ENCODE measurements around the gene PCSK5.
"Not testable (repeated sequence)": the region's sequence is repeated elsewhere in the genome, so short reads cannot be mapped to it uniquely, and the experiment has no call there.

Gene PCSK5

GRCh38 chr9:76020652-76021051 is 130.2 kb downstream of the PCSK5 start:
- no peak for DNase-seq

- DNase-seq = no peak
These were observed 131.8 kb downstream of the PCSK5 start for GRCh38 chr9:76022317-76022716.

DNA sequence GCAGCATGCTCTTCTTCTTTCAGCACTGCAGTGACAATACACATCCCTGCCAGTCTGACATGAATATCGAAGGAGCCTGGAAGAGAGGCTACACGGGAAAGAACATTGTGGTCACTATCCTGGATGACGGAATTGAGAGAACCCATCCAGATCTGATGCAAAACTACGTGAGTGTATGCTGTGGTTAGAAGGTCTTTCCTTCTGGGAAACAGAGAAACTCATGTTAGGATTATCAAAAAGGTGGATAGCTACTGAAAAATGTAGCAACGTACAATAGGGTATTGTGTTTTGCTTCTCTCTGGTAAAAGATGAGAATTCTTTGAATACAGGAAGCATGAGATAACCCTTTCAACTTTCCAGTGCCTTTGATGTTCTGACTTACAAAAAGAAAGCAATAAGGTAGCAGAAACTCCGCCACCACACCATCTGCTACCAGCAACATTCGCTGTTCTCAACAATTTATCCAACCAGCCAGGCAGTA is 133.3 kb downstream of the PCSK5 start:
- no peak for DNase-seq

DNA sequence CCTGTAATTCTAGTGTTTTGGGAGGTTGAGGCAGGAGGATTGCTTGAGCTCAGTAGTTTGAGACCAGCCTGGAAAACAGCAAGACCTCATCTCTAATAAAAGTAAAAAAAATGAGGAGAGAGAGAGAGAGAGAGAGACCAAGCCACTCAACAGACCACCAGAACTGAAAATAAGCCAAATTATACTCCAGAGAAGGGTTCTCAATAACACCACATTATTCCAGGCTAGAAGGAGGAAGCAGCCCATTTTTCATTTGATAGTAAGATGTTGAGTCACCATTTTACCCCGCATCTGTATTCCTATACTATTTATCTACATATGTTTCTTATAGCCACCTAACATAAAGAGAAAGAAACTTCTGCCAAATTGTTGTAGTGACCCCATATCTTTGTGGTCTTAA is 134.8 kb downstream of the PCSK5 start:
- no peak for DNase-seq

GRCh38 chr9:76026796-76027195 is 136.3 kb downstream of the PCSK5 start:
- DNase-seq = no peak

GRCh38 chr9:76027416-76027815 is 136.9 kb downstream of the PCSK5 start:
- no peak for DNase-seq

- DNase-seq = no peak
These were observed 137.4 kb downstream of the PCSK5 start for GRCh38 chr9:76027861-76028260.

- DNase-seq = no peak
These were observed 141.7 kb downstream of the PCSK5 start for GRCh38 chr9:76032038-76032796.

GRCh38 chr9:76032797-76033373 is 142.4 kb downstream of the PCSK5 start:
- DNase-seq = no peak

- DNase-seq = no peak
These were observed 143.6 kb downstream of the PCSK5 start for GRCh38 chr9:76034049-76034448.

- DNase-seq = no peak
These were observed 146.3 kb downstream of the PCSK5 start for GRCh38 chr9:76036762-76037161.

- no peak for DNase-seq
These were observed 147.2 kb downstream of the PCSK5 start for GRCh38 chr9:76037587-76038225.

- no peak for DNase-seq
These were observed 148.0 kb downstream of the PCSK5 start for GRCh38 chr9:76038431-76038830.

GRCh38 chr9:76044266-76044819 is 153.9 kb downstream of the PCSK5 start:
- no peak for DNase-seq

GRCh38 chr9:76045221-76045620 is 154.7 kb downstream of the PCSK5 start:
- no peak for DNase-seq

- DNase-seq = no peak
These were observed 158.9 kb downstream of the PCSK5 start for GRCh38 chr9:76049341-76049740.

DNA sequence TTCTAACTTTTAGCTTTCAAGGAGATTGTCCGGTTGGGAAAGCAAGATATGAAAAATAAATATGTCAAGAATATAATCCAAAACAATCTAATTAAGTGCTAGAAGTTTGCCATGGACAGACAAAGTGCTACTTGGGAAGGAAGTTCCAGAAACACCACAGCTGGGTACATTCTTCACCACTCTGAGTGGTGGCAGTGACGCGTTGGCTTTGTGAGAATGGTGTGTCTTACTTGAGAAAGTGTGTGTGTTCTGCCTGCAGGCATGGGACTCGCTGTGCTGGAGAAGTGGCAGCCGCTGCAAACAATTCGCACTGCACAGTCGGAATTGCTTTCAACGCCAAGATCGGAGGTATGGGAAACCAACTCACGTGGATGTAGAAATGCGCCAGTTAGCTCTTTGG is 177.2 kb downstream of the PCSK5 start:
- DNase-seq = no peak

DNA sequence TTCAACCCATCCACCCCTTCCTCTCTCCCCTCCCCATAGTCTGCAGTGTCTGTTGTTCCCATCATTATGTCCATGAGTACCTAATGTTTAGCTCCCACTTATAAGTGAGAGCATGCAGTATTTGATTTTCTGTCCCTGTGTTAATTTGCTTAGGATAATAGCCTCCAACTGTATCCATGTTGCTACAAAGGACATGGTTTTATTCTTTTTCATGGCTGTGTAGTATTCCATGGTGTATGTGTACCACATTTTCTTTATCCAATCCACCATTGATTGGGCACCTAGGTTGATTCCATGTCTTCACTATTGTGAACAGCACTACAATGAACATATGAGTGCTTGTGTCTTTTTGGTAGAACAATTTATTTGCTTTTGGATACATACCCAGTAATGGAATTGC is 187.1 kb downstream of the PCSK5 start:
- no peak for DNase-seq

GRCh38 chr9:76081281-76081680 is 190.8 kb downstream of the PCSK5 start:
- DNase-seq = not testable (repeated sequence)

GRCh38 chr9:76082057-76082456 is 191.6 kb downstream of the PCSK5 start:
- DNase-seq = no peak

- no peak for DNase-seq
These were observed 195.1 kb downstream of the PCSK5 start for GRCh38 chr9:76085596-76085995.

GRCh38 chr9:76086539-76086938 is 196.1 kb downstream of the PCSK5 start:
- DNase-seq = no peak

DNA sequence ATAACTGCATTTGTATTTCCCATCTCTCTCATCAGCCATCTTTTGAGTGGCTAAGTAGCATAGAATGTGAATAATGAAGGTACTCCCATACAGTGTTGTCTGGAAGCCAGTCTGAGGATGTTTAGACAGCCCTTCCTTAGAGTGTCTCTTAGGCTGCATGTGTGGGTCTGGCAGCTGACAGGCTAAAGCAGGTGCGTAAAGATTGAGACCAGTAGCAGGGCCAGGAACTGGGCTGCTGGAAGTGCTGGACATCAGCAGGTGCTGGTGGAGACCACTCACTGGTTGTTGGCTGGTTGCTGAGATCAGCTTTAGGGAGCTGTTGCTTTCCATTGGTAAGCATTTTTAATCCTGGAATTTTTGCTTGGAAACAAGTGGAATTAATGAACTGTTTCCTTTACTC is 197.5 kb downstream of the PCSK5 start:
- no peak for DNase-seq

GRCh38 chr9:76090330-76090729 is 199.9 kb downstream of the PCSK5 start:
- no peak for DNase-seq

Measured in kidney glomerular epithelial cell (primary cell).